HG03571 (cell line): Measurements from ENCODE around the gene VTI1A.

ENCODE experiments used
- ATAC-seq: cut with Tn5 transposase; IDR thresholded peaks from one replicate; pipeline ENCODE4 v1.9.1; 2021; ENCODE audit not compliant: unreplicated experiment

Gene VTI1A

GRCh38 chr10:112631501-112632400, 184.7 kb downstream of the VTI1A start:
- no peak for ATAC-seq

DNA sequence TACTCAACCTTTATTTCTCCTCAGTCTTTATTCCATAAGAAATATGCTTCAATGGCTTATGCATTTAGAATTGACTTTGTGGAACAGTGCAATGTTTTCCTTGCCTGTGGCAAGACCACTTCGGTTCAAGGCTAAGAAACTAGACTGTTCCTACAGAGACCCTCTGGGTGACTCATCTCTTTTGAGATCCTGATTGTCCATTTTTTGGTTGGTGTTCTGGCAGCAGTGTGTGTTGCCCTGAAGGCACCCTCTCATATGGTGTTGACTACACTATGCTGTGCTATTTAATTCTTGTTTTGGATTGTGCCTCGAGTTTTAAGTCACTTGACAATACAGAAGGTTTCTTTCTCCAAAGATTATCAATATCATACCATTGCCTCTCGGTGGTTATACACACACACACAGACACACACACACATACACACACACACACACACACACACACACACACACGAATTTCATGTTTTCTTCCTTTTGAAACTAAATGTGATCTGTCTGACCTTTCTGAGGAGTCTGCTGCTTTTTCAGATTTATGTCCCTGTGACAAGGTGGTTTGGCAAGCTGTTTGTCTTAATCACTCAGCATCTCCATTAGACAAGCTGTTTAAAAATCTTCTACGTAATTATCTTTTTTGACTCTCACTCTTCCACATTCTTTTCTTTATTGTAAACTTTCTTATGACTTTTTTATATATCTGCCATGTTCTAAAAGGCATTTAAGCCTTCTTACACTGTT, 187.2 kb downstream of the VTI1A start:
- ATAC-seq = no peak

GRCh38 chr10:112637901-112638300, 190.9 kb downstream of the VTI1A start:
- no peak for ATAC-seq

GRCh38 chr10:112639298-112639697, 192.3 kb downstream of the VTI1A start:
- no peak for ATAC-seq

GRCh38 chr10:112640638-112641037, 193.6 kb downstream of the VTI1A start:
- ATAC-seq = no peak

- ATAC-seq = no peak
Measured at GRCh38 chr10:112643600-112644264, 196.7 kb downstream of the VTI1A start.

DNA sequence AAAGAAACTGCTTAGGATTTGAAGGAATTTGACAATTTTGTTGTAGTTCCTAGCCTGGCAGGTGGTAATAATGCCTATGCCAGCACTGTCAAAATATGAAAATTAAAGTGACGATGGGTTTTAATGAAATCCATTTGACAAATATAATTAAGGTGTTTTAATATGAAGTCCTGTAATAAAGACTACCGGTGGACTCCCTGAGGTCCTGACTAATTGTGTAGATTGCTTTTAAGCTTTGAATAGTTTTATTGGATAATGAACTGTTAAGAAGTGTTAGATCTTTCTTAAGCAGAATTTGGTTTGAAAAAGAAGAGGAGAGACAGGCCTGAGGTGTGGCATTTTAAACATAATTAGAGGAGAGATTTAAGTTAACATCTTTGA, 197.2 kb downstream of the VTI1A start:
- ATAC-seq = no peak

DNA sequence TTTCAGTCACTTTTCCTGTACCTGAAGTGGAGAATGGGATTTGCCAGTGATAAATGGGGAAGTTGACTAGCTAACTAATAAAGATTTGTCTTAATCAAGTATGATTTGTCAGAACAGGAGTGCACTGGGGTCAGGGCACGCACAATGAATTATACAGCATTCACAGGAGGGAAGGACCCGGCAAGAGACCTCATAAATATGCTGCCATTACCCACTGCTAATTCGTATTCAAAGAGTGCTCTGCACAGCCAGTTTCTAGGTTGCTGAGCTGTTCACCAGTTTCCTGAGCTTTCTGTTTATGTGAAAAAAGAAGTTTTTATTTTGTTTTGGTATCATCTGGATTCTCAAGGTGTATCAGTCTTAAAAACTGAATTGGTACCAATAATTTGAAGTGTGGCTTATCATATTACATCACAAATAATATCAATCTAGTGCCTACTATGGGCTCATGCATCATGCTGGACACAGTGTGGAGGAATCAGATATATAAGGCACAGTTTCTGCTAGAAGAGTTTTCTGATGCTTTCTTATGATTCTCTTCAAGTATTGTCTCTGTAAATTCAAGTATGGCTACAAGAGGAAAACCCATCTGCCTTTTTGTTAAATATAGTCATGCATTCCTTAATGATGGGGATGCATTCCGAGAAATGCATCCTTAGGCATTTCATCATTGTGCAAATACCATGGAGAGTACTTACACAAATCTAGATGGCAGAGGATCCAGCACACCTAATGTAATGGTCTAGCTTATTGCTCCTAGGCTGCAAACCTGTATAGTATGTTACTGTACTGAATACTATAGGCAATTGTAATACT, 202.2 kb downstream of the VTI1A start:
- no peak for ATAC-seq

DNA sequence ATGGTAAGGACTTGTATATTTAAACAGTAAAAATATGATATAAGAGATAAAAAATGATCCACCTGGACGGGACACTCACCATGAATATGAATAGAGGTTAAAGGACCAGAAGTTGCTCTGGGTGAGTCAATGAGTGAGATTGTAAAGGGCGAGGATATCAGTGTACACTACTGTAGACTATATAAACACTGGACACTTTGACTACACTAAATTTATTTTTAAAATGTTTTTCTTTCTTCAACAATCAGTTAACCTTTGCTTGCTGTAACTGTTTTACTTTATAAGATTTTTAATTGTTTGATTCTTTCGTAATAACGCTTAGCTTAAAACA, 202.8 kb downstream of the VTI1A start:
- ATAC-seq = no peak

GRCh38 chr10:112650588-112651030, 203.6 kb downstream of the VTI1A start:
- ATAC-seq = no peak

- no peak for ATAC-seq
Measured at GRCh38 chr10:112653215-112653614, 206.2 kb downstream of the VTI1A start.

DNA sequence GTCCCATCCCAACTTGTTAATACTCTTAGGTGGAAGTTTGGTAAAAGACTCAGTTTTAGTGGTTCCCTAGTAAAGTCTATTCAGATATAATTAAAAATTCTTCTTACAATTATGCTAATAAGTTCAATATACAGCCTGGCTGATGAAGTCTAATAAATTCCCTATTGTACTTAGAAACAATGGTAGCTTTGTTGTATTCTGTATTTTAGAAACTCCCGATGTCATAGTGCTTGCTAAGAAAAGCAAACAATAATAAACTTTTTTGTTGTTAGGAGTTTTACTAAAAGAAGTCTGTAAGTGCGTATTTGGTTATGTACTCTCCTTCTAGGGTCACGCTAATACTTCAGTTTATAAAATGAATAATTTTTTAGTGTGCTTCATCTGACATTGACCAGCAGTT, 206.8 kb downstream of the VTI1A start:
- ATAC-seq = no peak

DNA sequence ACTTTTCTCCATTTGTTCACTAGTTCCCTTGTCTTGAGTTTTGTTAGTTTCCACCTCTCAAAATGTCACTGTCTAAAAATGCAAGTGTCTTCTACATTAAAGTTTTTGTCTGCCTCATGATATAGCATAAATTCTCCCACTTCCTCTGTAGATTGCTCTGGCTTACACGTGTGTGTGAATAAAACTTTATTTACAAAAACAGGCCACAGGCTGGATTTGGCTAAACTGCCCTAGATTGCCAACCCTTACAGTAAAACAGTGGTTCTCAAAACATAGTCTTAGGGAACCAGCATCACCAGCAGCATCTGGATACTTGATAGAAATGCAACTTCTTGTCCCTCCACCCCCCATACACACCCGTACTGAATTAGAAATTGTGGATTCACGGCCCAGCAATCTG, 207.8 kb downstream of the VTI1A start:
- ATAC-seq = no peak

DNA sequence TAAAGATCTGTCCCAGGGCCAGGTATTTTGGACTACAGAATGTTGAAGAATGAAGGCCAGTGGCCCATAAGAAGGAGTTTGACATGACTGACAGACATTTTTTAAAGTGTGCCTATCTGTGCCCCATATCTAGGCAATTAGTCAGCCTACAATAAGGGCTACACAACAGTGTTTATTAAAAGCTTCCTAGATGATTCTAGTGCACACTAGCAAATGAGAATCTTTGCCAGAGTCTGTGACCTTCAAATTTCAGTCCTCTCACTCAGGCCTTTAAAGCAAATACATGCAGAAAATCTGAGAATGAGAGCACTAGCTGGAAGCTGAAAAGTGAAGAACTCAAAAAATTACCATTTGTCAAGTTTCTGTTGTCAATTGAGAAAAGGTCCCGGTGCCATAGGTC, 208.7 kb downstream of the VTI1A start:
- ATAC-seq = no peak

DNA sequence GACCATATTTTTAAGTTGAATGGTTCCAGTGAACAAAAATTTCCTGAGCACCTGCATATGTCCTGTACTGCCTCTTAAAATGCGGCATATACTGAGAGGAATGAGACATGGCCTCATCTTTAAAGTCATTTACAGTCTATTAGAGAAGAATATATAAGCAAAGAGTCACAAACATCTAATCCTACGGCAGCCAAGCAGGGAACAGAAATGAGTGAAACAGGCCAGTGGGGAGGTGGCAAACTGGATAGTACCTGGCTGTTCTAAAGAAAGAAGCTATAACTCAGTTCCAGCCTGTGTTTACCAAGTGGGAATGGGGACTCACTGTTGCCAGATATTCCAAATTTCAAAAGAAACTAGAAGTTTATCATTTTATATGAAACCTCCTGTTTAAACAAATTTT, 211.4 kb downstream of the VTI1A start:
- ATAC-seq = no peak

- ATAC-seq = no peak
Measured at GRCh38 chr10:112658900-112659638, 212.1 kb downstream of the VTI1A start.

DNA sequence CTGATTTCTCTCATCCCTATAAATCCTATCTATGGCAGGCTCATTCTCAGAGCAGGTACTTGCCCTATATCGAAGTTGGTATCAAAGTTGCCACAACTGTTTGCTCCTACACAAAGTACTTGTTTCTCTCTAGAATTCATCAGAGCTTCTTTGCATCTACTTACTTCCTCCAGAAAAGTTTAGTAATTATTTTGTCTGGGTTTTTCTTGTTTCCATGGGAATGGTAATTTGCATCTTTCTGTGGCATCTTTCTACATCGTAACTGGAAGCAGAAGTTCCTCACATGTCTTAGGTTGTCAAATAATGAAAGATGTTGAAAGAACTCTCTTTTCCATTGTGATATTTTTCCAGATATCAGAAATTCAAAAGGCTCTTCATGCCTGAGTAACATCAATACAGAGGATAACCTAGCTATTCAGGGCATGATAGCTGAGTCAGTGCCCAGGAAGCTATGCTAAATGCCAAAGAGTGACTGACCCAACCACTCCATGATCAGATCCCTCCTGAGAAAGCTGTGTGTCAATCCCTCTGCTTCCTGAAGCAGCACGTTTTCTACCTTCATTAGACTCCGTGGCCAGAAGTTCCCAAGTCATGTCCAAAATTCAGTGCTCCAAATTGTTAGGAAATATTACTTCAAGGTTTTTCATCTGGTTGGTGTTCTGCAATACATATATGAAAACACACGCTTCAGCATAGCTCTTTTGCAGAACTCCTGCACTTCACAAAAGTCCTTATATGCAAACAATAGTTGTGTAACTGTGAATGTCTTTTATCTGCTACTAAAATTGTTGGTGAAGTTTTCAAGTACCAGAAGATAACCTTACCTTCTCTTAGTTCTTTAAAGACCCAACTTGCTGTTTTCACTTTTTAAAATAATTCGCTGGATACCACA, 216.5 kb downstream of the VTI1A start:
- no peak for ATAC-seq

DNA sequence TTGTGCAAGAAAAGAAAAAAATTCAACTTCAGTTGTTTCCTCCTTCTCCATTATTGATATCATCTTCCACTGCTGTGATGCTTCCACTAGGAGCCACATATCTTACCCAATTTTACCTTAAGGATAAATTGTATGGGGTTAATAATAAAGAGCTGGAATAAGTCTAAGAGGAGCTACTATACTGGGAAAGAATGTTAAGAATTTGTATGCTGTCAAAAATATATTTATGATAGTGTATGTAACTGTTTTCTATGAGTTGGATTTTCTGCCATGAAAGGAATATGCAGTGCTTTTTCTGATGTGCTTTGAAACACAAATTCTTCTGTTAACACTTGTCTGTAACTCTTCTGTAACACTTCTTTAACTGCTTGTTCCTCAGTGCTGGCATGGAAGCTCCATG, 219.1 kb downstream of the VTI1A start:
- no peak for ATAC-seq

DNA sequence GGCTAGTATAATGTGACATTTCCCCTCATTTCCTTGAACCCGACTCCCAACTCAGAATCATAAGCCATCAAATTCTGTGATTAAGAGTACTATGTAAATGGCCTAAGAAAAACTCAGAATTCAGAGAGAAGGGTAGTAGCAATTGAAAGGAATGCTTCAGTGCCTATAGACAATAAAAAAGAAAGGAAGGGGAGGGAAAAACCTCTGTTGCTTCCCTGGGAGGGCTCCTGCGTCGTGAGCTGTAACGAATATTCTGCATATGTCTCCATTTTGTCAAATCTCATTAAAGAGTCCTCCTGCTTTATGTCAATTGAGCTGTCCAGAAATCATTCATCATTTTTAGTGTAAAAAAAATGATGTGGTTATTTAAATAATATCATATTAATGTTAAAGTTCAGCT, 223.0 kb downstream of the VTI1A start:
- no peak for ATAC-seq
